CD4-positive, alpha-beta T cell treated with Interleukin-10 for 1 hour (primary cell): ENCODE measurements around the gene CALB2.
"Not testable (repeated sequence)": the region's sequence is repeated elsewhere in the genome, so short reads cannot be mapped to it uniquely, and the experiment has no call there.

Source experiments
- DNase-seq: peaks from one replicate; pipeline ENCODE4 v3.0.0-alpha.2; 2020

Gene CALB2

DNA sequence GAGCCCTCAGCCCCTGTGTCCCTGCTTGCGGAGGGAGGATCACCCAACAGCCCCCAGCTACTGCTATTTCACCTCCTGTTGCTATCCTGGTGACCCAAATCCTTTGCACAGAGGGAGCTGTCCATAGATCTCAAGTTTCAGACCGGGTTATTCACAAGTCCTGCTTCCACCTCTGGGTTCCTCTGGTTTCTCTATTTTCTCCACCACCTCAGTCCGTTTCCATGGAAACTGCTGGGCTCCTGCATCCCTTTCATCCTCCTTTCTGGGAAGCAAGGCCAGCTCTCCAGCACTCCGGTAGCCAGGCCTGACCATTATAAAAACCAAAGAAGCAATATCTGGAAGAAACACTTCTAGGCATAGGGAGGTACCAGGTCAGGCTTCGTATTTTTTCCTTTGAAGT, 4.8 kb upstream of the CALB2 start:
- DNase-seq, result no peak

DNA sequence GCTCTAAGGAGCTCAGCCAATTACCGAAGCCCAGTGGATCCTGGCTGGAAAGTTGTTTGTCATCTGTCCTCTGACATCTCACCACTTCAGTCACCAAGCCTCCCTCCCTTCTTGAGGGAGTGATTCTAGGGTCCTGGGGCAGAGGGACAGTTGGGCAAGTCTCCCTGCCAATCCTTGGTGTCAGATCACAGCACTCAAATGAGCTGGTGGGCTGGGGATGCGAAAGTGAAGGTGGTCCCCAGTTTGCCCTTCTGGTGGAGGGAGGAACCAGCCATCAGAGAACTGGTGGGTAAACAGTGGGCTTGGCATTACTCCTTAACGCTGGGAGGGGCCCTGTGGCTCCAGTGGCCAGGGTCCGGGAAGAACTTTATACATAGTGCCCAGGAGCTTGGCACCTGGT, 4.4 kb upstream of the CALB2 start:
- no peak for DNase-seq

DNA sequence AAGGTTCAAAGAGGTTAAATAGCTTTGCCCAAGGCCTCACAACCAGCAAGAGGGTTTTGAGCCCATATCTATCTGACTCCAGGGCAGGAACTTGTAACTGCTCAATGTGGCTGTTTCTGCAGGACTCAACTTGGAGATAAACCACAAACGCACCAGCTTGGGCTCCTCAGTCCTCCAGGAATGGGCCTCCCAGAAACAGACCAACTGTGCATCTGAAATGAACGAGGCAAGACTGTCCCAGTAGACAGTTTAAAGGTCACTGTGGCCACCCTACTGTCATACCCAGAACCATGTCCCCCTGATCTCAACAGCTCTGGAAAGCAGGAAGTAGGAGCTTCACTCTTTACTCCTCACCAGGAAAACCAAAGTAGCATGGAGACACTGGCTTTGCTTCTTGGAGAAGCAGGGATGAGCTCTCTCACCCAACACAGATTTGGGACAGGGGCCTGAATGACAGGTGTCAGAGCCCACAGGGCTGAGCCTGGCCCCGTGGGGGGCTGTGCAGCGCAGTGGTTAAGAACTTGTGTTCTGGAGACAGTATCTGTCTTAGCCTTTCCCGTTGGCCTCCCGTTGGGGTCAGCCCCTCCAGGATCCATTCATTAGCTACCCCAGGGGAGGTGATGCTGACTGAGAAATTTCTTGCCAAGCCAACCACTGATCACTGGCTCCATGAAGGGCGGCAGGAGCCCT, 2.3 kb upstream of the CALB2 start:
- no peak for DNase-seq

DNA sequence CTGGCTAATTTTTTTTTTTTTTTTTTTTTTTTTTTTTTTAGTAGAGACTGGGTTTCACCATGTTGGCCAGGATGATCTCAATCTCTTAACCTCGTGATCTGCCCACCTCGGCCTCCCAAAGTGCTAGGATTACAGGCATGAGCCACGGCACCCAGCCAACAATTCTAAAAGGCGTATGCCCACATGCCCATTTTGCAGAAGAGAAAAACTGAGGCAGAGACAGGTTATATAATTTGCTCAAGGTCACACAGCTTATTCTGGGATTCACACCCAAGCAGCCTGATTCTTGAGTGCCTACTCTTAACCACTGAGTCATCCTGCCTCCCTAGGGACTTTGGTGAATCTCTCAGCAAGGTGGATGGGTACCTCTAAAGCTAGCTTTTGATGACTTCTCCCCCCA, 1.6 kb upstream of the CALB2 start:
- not testable (repeated sequence) for DNase-seq

DNA sequence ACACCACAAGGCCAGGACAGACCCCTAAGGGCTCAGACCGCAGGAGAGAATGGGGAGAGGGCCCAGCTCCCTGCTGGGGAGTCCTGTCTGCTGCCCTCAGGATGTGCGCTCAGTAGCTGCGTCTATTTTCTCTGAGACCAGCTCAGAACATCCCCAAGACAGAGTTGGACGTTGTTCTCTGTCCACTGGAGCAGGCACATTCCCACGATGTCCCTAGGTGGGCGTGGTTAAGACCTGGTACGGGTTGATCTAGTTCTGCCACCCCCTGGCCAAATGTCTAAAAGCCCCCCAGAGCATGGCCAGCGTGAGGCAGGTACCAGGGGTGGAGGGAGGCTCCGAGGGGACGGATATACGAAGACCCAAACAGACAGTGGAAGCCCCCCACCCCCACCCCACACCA, 842 bp upstream of the CALB2 start:
- no peak for DNase-seq

DNA sequence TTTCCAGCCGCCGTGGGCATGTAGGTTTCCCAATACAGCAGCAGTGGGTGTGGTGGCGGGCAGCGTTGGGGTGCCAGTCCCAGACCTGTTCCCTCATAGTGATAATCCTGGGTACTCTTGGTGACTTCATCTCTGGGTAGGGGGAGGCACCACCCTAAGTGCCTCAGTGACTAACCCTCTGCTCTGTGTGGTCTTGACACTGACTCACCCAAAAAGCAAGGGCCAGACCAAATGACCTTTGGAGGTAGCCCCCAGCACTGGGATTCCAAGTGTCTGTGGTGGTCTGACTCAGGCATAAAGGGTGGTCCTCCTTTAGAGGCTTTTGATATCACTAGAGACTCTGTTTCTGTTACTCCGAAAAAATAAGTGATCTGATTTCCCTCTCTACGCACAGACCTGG, 908 bp downstream of the CALB2 start:
- no peak for DNase-seq

DNA sequence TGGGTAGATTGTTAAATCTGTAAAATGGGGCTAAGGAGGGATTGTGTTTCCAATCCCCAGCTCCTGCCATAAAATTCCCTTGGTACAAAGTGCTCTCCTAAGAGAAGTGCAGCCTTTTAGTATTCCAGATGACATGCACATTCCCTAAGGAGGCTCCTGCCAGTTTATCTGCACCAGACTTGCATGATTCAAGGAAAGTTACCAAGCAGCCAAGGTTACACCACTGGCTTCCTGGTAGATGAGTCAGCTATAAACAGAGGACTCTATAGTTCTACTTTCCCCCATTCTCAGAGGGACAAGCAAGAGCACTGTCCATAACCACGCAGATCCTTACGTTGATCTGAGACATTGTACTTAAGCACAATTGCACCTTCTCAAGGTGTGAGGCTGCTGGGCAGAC, 1.9 kb downstream of the CALB2 start:
- DNase-seq, result no peak

DNA sequence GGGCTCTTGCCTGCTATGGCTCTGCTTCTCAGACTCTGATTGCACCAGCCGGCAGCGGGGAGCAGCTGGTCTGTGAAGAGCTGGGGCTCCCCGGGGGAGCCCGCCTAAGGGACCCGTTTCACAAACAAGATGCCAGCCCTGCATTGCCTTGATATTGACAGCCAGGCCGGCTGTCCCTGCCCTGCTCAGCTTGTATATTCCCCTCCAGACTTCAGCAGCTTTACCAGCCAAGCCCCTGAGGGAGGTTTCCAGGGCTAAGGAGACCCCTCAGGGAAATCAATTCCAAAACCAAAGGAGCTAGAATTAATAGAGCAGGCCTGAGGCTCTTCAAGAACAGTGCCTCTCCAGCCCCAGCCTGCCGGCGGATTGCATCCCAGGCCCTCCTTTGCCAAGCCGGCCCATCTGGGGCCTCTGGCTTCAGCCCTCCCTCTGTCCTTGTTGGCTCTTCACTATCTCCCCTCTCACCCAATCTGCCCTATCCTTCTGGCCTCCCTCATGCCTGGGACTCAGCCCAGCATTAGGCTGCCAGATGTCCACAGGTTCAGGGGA, 5.7 kb downstream of the CALB2 start:
- no peak for DNase-seq

DNA sequence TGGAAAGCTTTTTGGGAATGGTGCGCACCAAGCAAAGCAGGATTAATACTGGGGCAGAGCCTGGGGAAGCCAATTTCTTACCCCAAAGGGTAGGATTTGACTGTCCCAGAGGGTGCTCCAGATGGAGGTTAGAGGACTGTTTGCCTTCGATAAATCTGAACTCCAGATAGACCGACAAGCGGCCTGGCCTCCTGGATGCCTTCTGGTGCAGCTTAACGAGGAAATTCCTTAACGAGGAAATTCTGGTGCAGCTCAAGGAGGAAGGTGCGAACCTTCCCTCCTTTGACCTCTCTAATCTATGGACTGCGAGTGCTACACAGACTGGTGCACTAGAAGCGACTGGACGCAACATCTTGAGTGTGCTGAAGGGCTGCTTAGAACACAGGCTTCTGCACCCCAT, 6.5 kb downstream of the CALB2 start:
- no peak for DNase-seq

DNA sequence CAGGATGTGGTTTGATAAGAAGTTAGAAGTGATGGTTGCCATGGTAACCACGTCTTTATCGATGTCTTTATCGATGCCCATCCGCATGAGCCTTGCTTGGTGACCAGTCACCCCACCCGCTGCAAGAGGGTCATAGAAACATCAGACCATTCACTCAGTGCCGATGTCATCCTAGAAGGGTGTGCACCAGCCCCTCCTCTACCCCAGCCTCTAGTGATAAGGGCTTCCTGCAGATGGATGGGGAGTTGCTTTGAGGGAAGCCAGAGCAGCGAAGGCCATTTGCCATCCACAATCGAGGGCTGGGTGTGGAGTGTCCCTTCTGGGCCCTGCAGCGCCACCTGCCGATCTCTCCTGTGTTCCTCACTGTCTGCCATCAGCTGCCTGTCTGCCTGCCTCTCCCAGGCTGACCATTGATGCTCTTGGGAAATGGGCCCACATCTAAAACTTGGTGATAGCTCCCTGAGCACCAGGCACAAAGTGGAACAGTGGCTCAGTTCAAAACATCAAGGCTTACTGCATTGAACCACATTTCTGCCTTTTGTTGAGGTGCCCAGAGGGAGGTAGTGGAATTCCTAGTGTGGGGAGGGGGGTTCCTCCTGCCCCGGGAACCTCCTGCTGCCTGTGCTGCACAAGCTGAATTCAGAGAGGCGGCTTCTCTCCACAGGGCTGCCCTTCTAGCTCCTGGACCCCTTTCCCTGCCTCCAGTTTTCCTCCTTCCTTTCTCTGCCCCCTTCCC, 8.9 kb downstream of the CALB2 start:
- DNase-seq, result no peak

DNA sequence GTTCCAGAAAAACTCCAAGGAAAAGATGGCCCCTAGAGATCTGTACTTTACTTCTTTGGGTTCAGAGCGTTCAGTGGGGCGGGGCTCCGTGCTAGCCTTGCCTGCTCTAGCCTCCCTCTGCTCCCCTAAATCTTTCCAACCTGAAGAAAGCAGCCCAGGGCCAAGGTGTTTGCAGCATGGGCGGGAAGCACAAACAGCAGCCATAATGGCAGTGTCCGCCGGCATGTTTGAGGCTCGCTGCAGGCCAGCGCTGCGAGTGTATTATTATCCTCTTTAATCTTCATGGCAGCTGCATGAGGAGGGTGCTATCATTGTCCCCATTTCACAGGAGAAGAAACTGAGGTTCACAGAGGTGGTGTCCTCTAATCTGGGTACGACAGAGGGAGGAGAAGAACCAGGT, 10.4 kb downstream of the CALB2 start:
- DNase-seq, result no peak

DNA sequence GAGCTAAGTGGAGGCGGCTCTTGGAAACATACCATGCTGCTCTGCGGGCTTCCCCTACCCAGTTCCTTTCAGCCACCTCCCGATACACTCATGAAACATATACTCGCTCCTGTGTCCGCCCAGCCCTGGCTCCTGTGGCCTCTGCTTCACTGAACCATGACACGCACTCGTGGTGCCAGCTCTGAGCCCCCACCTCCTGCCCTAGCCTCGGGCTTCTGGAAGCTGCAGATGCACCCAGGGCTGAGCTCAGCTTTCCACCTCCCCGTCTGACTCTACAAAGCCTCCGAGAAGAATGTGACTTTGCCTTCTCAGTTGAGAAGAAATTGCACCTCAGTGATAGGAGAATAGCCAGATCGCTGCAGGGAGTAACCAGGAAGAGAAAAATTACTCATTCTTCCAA, 11.0 kb downstream of the CALB2 start:
- DNase-seq, result no peak

DNA sequence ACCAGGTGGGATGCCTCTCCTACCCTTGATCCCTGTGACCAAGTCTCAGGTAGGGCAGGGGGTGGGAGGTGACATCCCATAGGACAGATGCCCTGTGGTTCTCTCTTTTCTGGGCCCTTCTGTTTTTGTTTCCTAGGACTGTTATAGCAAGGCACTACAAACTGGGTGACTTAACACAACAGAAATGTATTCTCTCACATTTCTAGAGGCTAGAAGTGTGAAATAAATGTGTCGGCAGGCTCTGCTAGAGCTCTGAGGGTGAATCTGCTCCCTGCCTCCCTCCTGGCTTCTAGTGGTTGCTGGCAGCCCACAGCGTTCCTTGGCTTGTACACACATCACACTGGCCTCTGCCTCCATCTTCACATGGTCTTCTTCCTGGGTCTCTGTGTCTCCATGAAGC, 12.7 kb downstream of the CALB2 start:
- DNase-seq, result no peak

DNA sequence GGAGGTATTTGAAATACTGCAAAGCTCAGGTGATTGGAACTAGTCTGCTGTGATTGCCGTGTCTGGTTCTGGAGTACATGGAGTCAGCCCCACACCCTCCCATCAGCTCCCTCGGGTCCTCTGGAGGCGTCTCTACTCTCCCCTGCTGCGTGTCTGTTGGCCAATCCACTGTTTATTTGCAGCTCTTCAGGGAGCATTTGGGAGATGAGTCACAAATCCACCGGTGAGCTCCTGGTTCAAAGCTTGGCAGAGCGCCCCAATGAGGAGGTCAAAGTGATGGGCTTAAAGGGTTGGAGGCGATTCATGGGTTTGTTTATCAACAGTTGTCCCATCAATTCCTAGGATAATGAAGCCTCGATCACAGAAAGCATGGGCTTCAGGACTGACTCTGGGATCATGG, 14.6 kb downstream of the CALB2 start:
- no peak for DNase-seq

DNA sequence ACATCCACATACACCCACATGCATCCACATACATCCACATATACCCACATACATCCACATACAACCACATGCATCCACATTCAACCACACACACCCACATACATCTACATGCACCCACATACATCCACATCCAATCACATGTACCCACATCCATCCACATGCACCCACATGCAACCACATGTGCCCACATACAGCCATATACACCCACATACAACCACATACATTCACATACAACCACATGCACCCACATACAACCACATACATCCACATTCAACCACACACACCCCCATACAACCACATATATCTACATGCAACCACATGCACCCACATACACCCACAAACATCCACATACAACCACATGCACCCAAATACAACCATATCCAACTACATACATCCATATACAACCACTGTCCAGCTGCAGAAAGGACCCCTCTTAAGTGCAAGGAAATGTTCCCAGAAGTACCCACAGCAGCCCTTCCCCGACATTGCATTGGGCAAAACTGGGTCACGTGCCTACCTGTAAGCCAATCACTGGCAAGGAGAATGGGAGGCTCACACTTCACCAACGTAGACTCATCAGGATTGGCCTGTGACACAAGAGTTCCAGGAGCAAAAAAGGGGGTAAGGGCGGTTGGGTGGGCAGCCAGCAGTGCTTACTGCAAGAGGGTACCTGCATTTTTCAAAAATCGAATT, 18.1 kb downstream of the CALB2 start:
- DNase-seq, result no peak

DNA sequence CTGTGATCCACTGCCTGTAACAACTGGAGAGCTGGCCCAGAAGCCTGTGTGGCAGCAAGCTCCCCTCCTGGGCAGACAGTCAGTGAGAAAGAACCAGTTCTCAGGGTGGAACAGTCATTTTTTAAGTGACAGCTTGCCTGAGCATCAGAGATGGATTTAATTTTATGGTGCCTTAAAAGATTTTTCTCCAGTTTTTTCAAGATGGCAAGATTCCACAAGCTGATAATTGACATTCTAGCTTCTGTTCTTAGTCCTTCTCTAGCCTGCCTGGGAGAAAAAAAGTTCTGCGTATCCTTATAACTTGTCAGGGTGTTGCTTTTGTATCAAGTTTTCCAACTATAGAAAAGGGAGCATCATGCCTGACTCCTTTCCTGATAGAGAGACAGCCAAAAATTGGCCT, 21.2 kb downstream of the CALB2 start:
- no peak for DNase-seq

DNA sequence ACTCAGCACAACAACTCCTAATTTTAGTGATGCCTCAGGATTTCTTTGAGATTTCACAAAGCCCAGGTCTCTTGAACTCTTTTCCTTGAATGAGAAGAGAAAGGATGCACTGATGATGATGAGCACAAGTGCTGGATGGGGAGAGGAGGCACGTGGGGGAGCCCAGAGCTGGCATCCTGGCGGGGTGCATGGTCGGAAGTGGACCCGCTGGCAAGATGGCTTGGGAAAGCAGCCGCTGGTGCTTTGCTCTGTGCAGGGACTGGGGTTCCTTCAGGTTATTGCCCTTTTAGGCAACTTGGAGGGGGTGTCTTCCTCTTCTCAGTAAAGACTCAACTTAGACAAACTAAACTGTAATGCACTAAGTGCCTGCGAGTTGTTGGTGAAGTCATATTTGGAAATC, 22.3 kb downstream of the CALB2 start:
- no peak for DNase-seq

DNA sequence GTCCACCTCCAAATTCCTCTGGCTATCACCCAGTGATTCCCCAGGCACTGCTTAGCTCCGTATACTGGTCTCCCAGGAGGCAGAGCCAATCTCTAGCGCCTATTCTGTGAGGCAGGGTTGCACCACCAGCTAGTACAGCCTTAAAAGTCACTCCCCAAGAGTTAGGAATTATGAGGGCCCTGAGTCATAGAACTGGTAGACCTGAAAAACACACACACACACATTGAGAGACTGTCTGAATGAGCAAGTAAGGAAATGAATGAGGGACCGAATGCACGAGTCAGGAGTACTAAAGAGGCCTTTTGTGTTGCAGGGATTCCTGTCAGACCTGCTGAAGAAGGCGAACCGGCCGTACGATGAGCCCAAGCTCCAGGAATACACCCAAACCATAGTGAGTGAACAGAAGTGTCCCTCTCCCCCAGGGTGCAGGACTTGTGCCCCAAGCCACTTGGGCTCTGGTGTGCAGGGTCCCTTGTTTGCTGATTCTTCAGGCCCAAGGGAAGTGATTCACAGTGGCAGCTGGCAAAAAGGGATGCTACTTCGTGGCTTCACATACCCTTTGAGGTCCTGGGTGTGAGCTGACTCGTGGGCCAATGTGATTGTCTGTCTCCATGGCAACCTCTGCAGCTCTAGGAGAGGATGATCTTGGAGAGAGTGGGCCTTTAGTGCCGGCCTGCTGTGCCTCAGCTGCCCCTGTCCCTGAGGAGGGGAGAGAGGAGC, 24.7 kb downstream of the CALB2 start:
- no peak for DNase-seq

DNA sequence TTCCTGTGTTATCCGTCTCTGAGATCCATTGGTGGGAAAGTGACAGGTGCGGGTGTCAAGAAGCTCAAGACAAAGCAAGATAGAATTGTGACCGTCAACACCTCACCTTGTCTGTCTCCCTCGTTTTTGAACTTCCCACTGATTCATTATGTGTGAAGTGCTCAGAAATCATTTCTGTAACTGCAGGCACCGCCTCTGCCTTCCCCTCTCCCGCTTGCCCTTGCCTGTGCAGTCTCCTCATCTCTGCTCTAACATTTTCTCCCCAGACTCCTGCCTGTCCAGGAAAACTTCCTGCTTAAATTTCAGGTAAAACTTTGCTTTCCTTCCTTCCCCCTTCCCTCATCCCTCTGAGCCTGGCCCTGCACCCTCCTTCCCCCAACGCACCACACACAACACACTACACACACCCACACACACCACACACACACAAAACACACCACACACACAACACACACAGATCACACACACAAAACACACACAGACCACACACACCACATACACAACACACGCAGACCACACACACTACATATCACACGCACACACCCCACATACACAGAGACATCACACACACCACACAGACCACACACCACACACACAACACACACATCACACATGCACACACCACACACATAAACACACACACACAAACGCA, 25.7 kb downstream of the CALB2 start:
- DNase-seq, result no peak

DNA sequence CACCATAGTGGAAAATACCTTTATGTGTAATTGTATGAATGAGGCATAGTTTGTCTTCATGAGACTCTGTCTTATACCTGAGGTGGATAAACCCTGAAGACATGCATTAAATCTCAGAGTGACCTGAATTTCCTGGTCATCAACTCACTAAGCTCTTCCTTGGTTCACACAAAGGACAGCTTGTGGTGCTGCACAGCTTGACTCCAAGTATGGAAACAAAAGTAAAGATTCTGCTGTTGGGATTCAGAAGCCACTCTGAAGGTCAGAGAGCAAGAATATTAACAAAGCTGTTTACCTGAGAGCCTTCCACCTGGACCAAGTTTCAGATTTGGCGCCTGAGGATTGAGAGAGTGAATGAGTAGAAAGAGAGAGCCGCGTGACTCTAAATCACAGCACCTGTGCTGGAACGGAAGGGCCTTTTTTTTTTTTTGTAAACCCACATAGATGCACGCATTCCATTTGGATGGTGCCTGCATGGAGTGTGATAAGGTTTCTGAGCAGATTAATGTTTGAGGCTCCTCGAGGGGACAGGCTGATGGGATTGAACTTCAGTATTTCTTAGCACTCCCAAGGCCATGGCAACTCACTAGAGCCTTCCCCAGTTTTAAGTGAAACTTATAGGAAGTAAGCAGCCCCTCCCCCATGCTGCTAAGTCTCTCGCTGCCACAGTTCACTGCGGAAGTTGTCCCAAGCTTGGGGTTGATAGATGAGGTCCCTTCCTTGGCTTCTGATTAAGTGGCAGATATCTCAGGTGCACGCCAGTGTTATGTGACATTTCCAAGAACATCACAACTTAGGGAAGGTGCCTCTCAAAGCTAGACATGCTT, 28.7 kb downstream of the CALB2 start:
- DNase-seq, result no peak

DNA sequence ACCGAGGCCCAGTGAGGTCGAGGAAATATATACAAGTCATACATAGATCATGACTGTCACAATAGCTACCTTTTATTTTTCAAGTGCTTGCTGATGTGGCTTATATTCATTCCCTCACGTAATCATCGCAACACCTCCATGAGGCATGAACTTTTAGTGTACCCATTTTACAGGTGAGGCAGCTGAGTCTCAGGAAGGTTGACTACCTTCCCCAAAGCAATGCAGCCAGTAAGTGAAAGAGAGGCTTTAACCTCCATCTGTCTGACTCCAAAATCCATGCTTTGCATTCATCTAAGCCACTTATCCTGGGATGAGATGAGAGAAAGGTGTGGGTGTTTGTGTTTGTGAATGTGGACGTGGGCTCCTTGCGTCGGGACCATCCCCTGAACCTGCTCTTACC, 30.8 kb downstream of the CALB2 start:
- no peak for DNase-seq

DNA sequence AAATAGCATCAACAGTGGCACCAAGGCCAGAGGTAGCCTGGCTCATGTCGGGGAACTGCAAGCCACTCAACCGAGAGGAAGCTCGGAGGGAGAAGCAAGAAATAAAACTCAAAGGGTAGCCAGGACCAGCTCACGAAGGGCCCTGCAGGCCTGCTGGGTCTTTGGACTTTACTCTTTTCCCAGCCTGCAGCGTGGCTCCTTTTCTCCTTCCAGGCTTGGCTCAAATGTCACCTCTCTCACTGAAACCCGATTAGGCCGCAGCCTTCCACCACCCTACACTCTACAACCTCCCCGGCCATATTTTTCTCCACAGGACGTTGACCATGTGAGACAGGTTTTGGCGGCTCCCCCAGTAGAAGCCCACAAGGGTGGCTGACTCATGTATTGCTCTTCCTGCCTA, 38.1 kb downstream of the CALB2 start:
- no peak for DNase-seq
